GM18951 (cell line): Measurements from ENCODE around the gene FANCI.

Source experiments
- POLR2A ChIP-seq: IDR thresholded peaks from 4 replicates; pipeline ENCODE4 v1.6.1; 2011; ENCODE audit warnings: mild to moderate bottlenecking; ENCODE audit not compliant: insufficient read length, insufficient read depth; ENCODE audit errors: extremely low read depth
- in situ Hi-C: fragments of 300-500 bp; cut with MboI; formaldehyde crosslinking; loops from one replicate; pipeline ENCODE4 v1.12.0; 2022; ENCODE audit warnings: low sequenced_read_pairs, mixed read lengths, inconsistent platforms; ENCODE audit not compliant: unreplicated experiment

Gene FANCI

DNA sequence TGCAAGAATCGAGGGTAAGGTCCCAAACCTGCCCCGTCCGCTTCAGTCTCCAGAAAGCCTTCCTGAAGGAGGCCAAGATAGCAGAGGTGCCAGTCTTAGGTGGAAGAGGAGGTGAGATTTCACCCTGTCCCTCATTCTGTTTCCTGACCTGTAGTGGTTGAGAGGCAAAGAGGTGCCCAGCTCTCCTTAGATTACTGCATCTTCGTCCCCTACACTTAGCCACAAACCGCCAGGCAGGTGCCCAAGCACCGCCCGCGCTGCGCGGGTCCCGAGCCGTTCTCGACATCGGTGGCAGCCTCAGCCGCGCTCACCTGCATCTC lies 114.6 kb downstream of the FANCI start:
- no peak for TF ChIP-seq POLR2A
- in situ Hi-C loops = no loop called here

DNA sequence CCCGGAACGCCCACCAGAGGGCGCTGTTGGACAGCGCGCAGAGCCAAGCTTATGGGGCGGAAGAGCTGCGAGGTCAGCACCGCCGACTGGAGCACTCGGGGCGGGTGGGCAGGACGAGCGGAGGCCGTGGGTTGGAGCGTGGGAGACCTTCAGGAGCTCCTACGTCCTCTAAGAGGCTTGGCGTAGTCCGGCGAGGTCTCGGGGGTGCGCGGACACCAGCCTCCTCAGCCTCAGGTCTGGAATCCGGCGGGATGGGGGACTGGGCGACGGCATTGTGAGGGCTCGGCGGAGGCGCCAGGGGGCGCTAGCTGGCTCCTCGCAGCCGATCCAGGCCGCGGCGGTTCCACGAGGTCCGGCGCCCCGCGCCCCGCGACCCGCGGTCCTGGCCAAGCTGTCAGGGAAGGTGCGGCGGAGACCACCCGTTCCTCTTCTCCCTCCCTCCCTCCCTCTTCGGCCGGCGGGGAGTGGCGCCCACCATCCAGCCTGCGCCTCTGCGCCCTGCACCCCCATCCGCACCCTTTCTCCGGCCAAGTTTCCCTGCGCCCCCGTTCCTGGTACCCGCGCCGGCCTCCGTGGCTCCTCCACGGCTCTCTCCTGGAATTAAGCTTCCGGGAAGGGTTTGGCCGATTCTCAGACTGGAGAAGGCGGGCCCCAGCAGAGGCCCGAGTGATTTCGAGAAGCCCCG lies 115.1 kb downstream of the FANCI start:
- in situ Hi-C loops = no loop called here
- TF ChIP-seq POLR2A = no peak

DNA sequence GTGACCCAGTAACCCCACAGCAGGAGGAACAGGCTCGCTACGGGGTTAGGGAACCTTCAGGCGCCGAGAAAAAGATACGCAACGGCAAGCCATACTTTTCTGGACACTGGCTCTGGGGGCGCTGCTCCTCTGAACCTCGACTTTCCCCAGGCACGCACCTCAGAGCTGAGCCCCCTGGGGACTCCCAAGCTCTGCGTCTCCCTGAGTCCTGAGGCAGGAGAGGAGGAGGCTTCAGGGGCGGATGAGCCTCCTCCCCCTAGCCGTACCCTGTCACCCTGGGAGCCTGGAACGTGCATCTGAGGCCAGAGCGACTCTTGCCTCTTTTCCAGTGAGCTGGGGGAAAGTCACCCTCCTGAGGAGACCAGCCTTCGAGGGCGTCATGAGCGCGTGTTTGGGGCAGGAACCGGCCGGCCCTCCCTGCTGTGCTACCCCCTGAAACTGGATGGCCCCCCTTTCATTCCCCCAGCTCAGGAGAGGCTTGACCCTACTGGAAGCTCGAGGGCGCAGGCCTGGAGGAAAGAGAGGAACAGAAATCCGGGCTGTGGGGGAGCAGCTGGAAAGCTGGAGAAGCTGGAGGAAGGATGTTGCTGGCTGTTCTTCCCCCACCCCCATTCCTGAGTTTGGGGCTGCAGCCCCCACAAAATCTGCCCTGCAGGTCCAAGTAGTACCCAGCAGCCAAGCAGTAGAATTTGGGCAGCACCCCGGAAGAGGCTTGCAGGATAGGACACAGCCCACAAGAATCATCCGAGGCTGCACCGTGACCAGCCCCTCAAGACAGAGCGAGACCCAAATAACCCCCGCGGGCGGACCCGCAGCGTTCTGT lies 115.9 kb downstream of the FANCI start:
- in situ Hi-C loops = no loop called here
- TF ChIP-seq POLR2A = no peak

DNA sequence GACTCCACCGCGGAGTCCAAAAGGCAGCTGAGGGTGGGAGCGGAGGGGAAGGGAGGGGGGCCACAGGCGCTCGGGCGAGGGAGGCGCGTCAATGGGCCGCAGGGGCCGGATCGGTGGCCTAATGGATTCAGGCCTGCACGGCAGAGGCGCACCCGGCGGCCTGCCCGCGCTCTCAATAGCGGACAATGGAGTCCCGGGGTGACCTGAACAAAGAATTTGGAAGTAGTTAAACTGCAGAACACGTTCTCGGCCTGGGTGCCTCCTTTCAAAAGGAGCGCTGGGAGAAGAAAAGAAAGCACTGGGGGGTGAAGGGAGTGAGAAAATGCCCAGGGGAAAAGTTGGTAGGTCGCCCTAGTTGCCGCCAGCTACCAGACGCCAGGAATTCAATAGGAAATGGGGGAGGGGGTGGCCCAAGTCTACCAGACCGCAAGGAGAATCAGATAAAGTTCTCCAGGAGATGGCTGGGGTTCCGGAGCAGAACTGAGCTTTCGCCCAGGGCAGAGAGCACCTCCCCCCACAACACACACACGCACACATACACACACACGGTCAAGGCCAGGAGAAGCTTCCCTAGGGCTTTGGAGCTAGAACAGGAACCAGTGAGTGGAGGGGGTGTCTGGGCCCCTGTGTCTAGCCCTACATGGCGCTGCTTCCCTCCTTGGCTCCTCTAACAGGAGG lies 116.7 kb downstream of the FANCI start:
- in situ Hi-C loops = no loop called here

DNA sequence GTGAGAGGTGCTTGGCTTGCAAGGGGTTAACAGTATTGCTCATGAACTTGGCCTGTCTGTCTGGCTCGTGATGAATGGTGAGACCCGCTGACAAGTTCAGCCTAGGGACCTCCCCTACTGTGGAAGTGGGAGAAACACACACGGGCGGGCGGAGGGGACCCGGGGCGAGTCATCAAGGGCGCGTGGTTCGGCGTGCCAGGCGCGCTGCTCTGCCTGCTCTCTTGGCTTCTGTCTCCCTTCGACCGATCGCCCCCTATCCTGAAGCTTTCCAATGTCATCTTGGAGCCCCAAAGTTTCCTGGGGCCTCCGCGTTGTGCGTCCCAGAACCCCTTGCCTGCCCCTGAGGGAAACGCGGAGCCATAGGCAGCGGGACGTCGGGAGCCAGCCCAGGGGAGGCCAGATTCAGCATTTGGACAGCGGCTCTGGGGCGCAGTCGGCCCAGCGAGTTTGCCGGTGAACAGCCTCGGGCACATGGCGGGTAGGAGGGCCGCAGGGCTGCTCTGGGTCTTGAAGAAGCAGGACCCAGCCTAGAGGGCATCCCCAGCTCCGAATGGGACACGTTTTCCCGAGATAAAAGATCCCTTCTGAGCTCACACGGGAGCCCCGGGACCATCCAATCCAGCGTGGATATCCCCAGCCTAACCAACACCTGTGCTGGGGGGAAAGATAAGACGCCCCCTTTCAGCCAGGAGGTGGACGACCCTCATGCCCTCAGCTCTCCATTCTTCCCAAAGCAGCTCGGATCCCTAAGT lies 117.8 kb downstream of the FANCI start:
- no peak for TF ChIP-seq POLR2A
- in situ Hi-C loops = no loop called here

More for the DNA sequence above, 116.7 kb downstream of the FANCI start:
- no peak for TF ChIP-seq POLR2A

DNA sequence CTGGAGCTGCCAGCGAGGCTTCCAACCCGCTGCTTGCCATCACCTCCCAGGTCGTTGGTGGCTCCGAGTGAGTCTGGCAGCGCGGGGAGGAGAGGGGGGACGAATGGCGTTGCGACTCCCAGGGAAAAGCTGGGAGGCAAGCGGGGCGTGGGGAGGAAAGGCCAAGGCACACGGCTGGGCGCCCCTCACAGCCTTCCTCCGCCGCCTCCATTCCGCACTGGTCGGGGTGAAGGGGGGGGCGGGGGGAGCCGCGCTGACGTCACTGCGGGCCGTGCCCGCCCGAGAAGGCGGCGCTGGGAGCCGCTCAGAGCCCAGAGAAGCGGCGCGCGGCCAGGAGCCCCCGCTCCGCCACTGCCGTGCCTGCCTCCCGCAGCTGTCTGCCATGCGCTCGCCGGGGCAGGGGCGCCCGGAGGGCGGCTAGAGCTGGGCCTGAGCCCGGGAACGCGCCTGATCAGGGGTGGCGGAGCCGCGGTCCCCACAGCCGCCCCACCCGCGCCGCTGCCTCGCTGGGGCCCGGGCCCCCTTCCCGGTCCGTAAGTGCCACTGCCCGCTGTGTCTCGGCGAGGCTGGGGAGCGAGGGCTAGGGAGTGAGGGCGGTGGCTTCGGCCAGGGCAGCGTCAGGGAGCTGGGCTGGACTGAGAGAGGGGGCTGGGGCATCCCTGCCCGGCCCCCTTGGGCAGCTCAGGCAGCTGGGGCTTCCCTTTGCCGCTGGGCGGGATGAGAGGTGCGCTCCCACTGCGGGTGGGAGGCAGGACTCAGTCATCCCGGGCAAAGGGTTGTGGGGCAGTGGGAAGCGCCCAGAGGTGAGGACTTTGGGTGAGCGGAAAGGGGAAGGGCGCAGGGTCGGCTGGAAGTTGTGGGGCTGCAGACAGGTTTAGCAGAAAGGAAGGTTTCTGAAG lies 118.7 kb downstream of the FANCI start:
- in situ Hi-C loops = no loop called here
- TF ChIP-seq POLR2A = no peak

DNA sequence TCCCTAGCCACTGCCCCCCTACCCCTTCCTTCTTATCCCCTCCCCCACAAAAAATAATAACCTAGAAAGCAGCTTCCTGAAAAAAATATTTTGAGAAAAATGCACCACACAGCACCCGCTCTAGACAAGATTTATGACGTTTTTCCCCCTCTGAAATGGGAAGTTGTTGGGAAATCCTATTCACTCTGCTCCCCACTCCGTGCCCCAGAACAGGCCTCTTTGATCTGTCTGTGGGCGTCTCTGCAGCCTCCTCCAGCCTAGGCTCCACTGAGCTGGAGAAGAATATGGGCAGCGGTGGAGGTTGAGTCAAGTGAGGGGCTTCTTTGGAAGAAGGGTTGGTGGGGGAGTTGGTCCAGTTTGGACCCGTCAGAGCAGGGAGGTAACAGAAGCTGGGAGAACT lies 119.4 kb downstream of the FANCI start:
- TF ChIP-seq POLR2A = no peak

DNA sequence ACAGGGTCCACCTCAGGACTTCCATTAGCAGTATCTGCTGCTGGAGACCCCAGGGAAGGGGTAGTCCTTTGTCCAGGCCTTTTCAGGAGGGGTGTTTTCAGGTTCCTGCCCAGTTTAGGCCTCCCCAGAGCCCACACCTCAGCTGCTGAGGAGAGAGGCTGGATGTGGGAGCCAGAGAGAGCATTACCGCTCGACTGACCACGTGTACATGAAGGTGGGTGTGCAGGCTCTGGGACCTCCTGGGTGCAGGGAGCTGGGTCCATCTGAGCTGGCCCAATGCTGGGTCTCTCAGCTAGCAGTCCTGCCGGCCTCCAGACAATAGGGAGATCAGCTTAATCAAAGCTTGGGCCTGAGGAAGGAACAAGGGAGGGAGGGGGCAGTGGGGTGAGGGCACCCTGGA lies 120.0 kb downstream of the FANCI start:
- in situ Hi-C loops = no loop called here
- TF ChIP-seq POLR2A = no peak

More for the DNA sequence above, 119.4 kb downstream of the FANCI start:
- in situ Hi-C loops = no loop called here

DNA sequence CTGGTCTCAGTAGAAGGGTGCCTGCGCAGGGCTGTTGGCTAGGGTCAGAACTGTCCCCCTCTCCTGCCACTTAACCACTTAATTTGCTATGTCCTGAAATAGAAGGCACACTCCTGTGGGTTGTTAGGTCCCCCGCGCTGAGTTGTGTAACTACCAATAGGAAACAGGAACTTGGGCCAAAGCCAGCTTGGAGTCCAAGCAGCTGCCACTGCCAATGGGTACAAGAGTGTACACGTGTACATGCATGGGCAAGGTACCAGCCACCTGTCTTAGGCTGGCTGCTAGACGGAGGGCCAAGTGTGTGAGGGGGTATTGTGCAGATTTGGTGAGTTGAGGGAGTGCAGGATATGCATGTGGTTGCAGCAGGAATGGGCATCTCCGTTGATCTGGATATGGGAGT lies 120.6 kb downstream of the FANCI start:
- in situ Hi-C loops = no loop called here
- TF ChIP-seq POLR2A = no peak

DNA sequence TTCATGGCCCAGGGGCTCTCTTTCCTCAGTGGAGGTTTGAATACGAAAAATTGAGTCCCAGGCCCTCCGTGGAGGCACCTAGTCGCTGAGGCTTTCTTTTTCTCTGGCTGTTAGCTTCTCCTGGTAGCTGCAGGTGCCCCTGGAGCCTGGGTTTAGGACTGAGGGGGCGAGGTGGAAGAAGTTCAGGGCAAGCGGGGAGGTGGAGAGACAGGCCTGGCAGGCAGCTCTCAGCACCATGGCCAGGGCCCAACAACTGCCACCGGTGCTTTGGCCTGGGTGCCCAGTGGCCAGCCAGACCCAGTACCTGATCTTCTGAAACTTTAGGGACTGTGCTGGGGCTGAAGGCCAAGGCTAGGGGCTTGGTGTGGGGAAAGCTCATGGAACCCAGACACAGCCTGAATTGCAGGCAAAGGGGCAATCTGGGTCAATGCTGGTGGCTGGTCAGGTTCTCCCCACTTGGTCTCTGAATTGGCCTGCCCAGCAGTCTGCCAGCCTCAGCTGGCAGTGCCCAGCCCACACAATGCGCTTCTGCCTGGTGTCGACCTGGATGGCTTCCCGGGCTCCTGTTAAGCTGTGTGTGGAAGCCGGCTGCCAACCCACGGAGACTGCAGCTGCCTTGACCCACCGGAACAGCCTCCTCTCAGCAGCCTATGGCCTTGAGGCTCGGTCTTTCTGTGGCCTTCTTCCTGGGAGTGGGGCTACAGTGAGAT lies 121.1 kb downstream of the FANCI start:
- TF ChIP-seq POLR2A = no peak

DNA sequence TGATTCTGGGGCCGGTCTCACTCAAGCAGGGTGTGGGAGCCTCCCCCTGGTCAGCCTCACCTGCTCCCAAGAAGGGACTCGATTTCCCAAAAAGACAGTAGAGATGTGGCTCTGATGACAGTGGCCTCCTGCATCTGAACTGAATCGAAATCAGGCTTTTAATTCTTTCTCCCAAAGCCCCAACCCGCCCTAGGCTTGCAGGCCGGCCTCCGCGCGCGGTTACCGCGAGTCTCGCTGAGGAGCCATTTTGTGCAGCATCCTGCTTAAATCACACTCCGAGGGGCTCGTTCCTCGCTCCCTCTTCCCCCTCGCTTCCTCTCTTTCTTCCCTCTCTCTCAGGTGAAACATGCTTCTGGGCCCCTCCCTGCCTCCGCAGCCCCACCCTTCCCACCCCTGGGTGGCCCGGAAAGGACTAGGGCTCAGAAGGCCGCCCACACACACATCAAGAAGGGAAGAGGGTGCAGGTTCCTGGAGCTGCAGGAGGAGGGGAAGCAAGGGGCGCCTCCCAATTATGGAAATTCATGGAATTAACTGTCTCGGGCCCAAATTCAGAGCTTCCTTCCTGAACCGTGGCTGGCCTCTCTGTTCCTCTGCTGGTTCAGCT lies 121.8 kb downstream of the FANCI start:
- in situ Hi-C loops = no loop called here

More for the DNA sequence above, 121.1 kb downstream of the FANCI start:
- in situ Hi-C loops = no loop called here

More for the DNA sequence above, 121.8 kb downstream of the FANCI start:
- TF ChIP-seq POLR2A = no peak
